Stimulated activated CD4-positive, alpha-beta T cell treated with anti-CD3 and anti-CD28 coated beads, Interleukin-12 subunit alpha, Interleukin-12 subunit beta, amount 100 ng/mL, for 4 hours (primary cell): ENCODE data around the gene ABCC1.

Experiments used
- DNase-seq: peaks from one replicate; pipeline ENCODE4 v3.0.0-alpha.2; 2020

Gene ABCC1

GRCh38 chr16:16000685-16001084, 51.3 kb downstream of the ABCC1 start:
- no peak for DNase-seq

- DNase-seq, result no peak
These were observed 52.3 kb downstream of the ABCC1 start for GRCh38 chr16:16001596-16002255.

DNA sequence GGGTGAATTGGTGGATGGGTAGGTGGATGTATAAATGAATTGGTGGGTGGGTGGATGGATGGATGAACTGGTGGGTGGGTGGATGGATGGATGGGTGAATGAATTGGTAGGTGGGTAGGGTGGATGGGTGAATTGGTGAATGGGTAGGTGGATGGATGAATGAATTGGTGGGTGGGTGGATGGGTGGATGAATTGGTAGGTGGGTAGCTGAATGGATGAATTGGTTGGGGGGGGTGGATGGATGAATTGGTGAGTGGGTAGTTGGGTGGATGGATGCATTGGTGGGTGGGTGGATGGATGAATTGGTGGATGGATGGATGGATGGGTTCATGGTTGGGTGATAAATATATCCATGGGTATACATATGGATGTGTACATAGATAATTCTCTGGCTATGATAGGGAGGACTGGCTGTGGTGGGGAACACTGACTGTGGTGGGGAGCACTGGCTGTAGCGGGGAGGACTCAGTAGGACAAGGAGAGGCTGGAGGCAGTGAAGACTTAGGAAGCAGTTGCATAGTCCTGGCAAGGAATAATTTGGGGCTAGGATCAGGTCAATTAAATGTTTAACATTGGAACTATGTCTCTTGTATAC, 54.4 kb downstream of the ABCC1 start:
- no peak for DNase-seq

DNA sequence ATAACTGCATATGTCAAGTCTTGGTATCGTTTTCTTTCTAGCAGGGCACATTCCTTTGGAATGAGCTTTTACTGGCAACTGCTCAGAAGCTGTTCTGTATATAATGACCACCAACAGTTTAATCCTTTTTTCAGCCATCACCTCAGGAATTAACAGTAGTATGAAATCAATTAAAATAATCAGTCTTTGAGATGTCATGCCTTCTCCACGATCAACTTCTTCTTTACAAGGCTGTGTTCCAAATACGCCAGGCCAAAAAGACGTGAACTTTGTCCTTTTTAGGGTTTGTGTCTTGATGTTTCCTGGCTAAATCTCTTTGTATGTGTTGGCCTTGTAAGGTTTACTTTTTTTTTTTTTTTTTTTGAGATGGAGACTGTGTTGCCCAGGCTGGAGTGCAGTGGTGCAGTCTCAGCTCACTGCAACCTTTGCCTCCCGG, 54.9 kb downstream of the ABCC1 start:
- DNase-seq, result no peak

DNA sequence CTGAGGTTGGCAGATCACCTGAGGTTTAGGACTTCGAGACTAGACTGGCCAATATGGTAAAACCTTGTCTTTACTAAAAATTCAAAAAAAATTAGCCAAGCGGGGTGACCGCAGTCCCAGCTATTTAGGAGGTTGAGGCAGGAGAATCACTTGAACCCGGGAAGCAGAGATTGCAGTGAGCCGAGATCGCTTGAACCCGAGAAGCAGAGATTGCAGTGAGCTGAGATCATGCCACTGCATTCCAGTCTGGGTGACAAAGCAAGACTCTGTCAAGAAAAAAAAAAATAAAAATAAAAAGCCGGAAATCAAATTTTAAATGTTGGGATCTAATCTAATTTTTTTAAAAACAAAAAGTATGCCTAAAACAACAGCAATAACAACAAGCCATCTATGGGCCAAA, 56.3 kb downstream of the ABCC1 start:
- no peak for DNase-seq

DNA sequence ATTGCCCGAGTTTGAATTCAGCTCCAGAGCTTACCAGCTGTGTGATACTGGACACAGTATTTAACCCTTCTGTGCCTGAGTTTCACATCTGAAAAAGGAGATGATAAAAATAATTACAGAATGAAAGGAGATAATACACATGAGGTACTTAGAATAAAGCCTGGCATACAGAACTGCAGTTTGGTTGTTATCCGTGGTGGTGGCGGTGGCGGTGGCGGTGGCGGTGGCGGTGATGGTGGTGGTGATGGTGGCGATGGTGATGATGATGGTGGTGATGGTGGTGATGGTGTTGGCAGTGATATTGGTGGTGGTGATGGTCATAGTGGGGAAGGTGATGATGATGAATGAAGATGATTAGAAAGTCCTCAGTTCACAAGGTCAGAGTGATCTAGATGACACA, 57.2 kb downstream of the ABCC1 start:
- no peak for DNase-seq

DNA sequence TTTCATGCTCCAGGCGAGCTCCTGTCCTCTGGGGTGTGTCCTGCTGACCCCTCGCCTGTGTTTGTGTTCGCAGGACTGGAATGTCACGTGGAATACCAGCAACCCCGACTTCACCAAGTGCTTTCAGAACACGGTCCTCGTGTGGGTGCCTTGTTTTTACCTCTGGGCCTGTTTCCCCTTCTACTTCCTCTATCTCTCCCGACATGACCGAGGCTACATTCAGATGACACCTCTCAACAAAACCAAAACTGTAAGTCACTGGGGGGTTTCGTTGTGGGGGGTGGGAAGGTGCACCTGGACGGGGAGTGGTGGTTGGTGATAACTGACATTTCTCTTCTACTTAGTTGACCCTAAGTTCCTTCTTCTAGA, 58.3 kb downstream of the ABCC1 start:
- no peak for DNase-seq

- DNase-seq, result no peak
These were observed 59.2 kb downstream of the ABCC1 start for GRCh38 chr16:16008666-16009065.

- DNase-seq, result no peak
These were observed 60.0 kb downstream of the ABCC1 start for GRCh38 chr16:16009401-16009800.

- no peak for DNase-seq
These were observed 60.8 kb downstream of the ABCC1 start for GRCh38 chr16:16010194-16010593.

DNA sequence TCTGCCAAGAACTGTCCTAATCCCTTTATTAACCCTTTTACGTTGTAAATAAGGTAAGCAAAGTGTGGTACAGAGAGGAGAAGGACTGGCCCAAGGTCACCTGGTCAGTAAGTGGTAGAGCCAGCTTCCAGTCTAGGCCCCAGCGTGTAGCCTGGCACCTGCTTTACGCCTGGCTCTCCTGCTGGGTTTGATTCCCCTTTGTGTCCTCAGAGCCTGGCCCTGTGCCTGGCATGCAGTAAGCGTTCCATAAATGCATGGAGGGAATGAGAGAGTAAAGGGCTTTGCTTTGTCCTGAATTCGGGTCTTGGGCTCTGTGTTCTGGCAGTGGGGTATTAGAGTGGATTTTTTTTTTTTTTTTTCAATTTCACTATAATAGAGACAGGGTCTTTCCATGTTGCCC, 62.7 kb downstream of the ABCC1 start:
- DNase-seq, result no peak

DNA sequence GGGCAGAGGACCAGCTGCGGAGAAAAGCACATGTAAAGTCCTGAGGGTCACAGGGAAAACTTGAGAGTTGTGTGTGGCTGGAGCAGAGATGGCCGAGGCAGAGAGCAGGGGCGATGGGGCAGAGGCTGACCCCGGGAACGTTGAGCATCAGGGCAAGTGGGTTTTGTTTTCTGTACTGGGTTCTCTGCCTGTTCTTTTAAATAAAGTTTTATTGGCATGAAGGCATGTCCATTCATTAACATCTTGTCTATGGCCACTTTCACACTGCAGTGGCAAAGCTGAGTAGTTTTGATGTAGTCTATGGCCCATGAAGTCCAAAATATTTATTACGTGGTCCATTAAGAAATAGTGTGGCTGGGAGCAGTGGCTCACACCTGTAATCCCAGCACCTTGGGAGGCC, 64.4 kb downstream of the ABCC1 start:
- no peak for DNase-seq

DNA sequence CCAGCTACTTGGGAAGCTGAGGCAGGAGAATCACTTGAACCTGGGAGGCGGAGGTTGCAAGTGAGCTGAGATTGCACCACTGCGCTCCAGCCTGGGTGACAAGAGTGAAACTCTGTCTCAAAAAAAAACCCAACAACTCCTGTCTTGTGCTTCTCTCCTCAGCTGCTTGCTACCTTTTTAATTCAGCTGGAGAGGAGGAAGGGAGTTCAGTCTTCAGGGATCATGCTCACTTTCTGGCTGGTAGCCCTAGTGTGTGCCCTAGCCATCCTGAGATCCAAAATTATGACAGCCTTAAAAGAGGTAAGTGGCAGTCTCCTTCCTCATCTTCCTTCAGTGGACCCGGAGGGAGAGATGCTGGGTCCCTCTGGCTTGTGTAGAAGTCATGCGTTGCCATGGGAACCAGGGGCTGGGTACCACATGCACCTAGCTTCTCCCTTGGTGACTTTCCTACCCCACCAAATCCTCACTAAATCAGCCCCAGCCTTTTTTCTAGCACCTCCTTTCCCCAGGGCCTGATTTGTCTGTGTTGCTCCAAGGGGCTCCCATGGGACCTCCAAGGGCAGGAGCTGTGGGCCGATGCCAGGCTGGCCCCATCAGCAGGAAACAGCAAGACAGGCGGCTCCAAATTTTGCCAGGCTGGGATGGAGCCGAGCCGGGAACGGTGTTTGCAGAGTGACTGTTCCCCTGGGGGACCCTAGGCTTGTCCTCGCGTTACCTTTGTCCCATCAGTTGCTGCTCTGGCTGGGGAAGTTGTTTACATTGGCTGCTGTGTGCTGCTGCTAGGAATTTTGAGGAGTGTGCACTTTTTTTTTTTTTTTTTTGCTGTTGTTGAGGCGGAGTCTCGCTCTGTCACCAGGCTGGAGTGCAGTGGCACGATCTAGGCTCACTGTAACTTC, 65.2 kb downstream of the ABCC1 start:
- no peak for DNase-seq

DNA sequence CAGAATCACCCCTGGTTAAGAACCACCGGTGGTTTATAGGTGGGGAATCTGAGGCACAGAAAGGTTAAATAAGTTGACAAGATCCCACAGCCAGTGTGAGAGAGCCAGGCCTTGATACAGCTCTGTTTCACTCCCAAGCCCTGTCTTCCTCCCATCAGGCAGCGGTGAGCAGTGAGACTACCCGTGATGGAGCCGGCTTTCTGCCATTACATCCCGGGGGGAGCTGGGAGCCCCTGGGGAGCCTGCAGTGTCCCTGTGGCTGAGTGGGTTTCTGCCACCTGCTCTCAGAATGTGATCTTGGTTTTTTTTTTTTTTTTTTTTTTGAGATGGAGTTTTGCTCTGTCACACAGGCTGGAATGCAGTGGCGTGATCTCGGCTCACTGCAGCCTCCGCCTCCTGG, 66.4 kb downstream of the ABCC1 start:
- no peak for DNase-seq

- no peak for DNase-seq
These were observed 67.1 kb downstream of the ABCC1 start for GRCh38 chr16:16016388-16016964.

DNA sequence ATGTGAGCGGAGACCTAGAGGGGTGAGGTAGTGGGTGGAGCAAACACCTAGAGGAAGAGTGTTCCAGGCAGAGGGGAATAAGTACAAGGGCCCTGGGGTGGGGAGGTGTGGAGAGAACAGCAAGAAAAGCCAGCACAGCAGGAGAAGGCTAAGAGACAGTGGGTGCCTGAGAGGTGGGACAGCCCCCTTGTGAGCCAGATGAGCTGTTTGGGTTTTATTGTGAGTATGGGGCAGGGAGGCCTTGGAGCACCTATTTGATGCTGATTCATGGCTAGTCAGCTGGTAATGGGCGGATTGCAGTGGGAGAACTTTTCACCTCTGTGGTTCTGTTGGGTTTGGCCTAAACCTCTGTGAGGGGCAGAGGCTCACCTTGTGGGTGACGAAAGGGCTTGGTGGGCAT, 68.4 kb downstream of the ABCC1 start:
- no peak for DNase-seq

DNA sequence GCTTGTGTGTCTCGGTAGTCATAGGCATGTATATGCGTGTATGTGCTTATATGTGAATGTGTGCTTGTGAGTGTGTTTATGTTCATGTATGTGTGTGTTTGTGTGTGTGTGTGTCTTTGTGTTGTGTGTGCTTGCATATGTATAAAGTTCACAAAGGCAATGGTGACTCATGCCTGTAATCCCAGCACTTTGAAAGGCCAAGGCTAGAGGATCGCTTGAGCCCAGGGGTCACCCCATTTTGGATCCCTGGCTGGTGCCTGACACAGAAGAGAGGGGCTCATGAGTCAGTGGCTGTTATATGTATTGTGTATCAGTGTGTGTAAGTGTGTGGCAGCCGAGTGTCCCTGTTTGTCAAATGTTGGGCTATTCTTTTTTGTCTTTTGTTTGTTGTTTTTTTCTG, 69.3 kb downstream of the ABCC1 start:
- DNase-seq, result no peak

- no peak for DNase-seq
These were observed 70.1 kb downstream of the ABCC1 start for GRCh38 chr16:16019488-16019887.

DNA sequence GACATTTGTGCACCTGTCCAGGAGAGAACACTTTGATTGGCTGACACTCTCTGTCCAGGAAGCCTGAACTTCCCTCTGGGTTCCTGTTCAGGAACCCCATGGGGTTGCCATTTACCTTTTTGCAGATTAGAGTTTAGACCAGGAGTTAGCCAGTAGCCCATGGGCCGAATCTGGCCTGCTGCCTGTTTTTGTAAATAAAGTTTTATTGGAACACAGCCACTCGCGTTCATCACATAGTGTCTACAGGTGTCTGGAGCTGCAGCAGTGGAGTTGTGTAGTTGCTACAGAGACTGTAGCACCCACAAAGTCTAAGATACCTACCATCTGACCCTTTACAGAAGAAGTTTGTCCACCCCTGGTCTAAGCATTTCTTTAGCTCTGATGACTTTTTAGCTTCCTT, 70.9 kb downstream of the ABCC1 start:
- DNase-seq, result no peak

DNA sequence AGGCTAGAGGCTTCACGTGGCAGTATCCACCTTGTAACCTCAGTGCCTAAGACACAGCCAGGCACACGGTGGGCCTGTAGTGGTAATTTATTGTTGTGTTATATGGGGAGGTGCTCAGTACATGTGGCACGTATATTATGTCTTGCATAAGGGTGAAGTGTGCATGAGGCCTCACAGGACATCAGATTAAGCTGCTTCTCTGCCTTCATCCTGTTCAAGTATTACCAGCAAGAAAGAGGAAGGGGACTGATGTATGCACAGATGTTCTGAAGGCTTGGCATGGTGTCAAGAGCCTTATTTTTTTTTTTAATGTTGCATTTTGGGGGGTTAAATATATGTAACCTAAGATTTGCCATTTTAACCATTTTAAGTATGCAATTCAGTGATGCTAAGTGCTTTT, 71.6 kb downstream of the ABCC1 start:
- no peak for DNase-seq

GRCh38 chr16:16021646-16021987, 72.2 kb downstream of the ABCC1 start:
- no peak for DNase-seq

DNA sequence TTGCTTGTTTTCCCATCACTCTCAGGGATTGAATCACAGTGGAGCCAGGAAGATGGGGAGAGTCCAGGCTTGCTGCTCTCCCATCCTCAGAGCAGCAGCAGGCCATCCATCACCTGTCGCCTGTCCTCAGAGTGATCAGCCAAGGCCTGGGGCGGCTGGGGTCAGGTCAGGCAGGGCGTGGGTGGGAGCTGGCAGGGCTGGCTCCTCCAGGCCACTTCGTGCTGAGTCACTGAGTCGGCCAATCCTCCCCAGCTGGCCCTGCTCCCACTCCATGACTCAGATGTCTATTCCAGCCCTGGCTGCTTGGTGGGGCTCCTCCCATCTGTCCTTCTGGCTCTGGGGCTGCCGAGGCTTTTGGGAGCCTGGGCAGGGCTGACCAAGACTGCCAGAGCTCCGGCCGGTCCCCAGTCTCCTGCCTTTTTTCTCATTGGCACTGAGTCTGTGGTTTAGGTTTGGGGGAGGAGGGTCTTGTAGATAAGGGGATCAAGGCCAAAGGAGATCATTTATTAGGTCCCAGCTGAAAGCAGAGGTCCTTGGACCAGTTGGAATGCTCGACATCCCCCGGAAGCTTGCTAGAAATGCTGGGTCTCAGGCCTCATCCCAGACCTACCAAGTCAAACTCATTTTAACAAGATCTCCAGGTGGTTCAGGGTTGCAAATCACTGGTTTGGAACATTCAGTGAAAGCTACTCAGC, 72.7 kb downstream of the ABCC1 start:
- no peak for DNase-seq

DNA sequence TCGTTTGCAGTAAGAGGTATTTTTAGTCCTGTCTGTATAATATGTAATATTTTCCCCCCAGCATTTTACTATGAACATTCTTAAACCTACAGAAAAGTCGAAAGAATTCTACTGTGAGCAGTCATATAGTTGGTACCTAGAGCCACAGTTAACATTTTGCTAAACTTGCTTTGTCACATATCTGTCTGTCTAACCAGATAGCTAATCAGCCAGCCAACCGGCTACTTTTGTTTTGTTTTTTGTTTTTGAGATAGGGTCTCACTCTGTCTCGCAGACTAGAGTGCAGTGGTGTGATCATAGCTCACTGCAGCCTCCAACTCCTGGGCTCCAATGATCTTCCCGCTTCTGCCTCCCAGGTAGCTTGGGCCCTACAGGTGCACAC, 73.3 kb downstream of the ABCC1 start:
- no peak for DNase-seq
